Tibial nerve (tissue), 4 donors: ENCODE data around the gene GSG1L. TPM values are rescaled to one million over a fixed set of nuclear protein-coding genes. Genes with fewer than 3 reads are reported as not detected.

Experiments
- DNase-seq, 2 donors: peaks; one replicate each; pipeline ENCODE4 v3.0.0-alpha.2; 2019; ENCODE audit warnings: low spot score in 2 of 2
- H3K27ac ChIP-seq, 4 donors: fragments of 200-600 bp; sonication (generic) in 3 of 4; one replicate each; pipeline ENCODE4 v1.5.1; 2017 to 2019; ENCODE audit warnings: mild to moderate bottlenecking in 1 of 4
- H3K27me3 ChIP-seq, 2 donors: fragments of 200-600 bp; sonication (generic) in 1 of 2; one replicate each; pipeline versions ENCODE4 v1.5.1 to v1.6.0; 2017 to 2019
- H3K36me3 ChIP-seq, 3 donors: fragments of 200-600 bp; sonication (generic); one replicate each; pipeline ENCODE4 v1.5.1; 2018 to 2019
- H3K4me1 ChIP-seq, 4 donors: fragments of 200-600 bp; sonication (generic) in 3 of 4; one replicate each; pipeline ENCODE4 v1.5.1; 2017 to 2019
- H3K4me3 ChIP-seq, 4 donors: fragments of 200-600 bp; sonication (generic) in 3 of 4; one replicate each; pipeline ENCODE4 v1.5.1; 2017 to 2019; ENCODE audit warnings: mild to moderate bottlenecking in 1 of 4, moderate library complexity in 1 of 4
- H3K9me3 ChIP-seq, 4 donors: fragments of 200-600 bp; sonication (generic) in 3 of 4; one replicate each; pipeline ENCODE4 v1.5.1; 2017 to 2019
- CTCF ChIP-seq, 5 experiments: fragments of 200-600 bp in 3 of 5; fragments of 450-650 bp in 2 of 5; sonication (generic) in 3 of 5; IDR thresholded peaks; one replicate each; pipeline ENCODE4 v1.5.1; 2016 to 2019; ENCODE audit warnings: antibody characterized with exemption in 5 of 5, mild to moderate bottlenecking in 3 of 5, moderate library complexity in 2 of 5
- EP300 ChIP-seq, 2 donors: sonication (generic); formaldehyde crosslinking; IDR thresholded peaks; one replicate each; pipeline ENCODE4 v1.6.1; 2017; ENCODE audit warnings: antibody characterized with exemption in 2 of 2, mild to moderate bottlenecking in 1 of 2
- POLR2A ChIP-seq, 2 donors: fragments of 450-650 bp; IDR thresholded peaks; one replicate each; pipeline ENCODE4 v1.6.1; 2017; ENCODE audit warnings: antibody characterized with exemption in 2 of 2, mild to moderate bottlenecking in 2 of 2, moderate library complexity in 2 of 2
- WGBS, 2 donors: methylation state at CpG; one replicate each; pipeline ENCODE4 v1.1.5; 2018; 5-methylcytosine and 5-hydroxymethylcytosine counted together
- total RNA-seq, 4 donors: library from RNA; depleted of rRNA; stranded (reverse); fragments of >200 nt; gene quantifications; one replicate each; pipeline ENCODE4 v1.1.0, GENCODE V29; 2016

The GSG1L gene
- total RNA-seq, 4 donors from 2014 or later: not detected

DNA sequence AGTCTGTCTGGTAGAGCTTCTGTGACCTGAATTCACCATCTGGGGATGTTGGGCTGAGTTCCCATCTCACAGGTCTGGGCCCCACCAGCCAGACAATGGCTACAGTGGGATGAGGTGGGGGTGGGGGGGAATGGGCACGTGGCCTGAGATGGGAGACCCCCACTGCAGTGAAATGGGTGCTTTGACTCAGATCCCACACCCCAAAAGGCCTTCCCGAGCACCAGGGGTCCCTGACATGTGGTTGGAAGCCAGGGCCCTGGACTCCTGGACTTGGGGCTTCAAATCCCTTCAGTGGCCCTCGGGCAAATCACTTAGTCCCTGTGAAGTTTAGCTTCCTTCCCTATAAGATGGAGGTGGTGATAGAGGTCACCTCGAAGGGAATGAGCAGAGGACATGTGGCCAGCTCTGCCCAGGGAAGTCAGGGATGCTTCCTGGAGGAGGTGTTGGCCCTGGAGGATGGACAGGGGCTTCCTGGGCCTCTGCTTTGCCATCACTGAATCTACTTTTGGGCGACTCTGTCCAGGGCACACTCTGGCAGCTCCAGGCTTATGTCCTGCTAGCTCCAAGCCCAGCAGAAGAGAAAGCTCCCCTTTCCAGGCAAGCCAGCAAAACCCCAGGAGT is 295.4 kb downstream of the GSG1L start:
- H3K36me3 ChIP-seq: peaks cover 0 to 95% (median 3%) of the 10 kb centered on the region in 3 donors
- no peaks in the 10 kb centered on the region for H3K4me1 ChIP-seq
- H3K9me3 ChIP-seq: peaks cover 0 to 10% (median 0%) of the 10 kb centered on the region in 4 donors
- WGBS, 2 donors: 96 to 98% methylated on average over 4 to 5 of the region's 5 CpGs
- H3K27me3 ChIP-seq: no peaks in the 10 kb centered on the region
- TF ChIP-seq POLR2A (IDR thresholded peaks at IDR 0.05) (no peak), EP300 (IDR thresholded peaks at IDR 0.05) (no peak), CTCF (IDR thresholded peaks at IDR 0.05) (no peak)
- DNase-seq: no peak
- H3K27ac ChIP-seq: no peak overlapping the region
- H3K4me3 ChIP-seq: no peak overlapping the region

DNA sequence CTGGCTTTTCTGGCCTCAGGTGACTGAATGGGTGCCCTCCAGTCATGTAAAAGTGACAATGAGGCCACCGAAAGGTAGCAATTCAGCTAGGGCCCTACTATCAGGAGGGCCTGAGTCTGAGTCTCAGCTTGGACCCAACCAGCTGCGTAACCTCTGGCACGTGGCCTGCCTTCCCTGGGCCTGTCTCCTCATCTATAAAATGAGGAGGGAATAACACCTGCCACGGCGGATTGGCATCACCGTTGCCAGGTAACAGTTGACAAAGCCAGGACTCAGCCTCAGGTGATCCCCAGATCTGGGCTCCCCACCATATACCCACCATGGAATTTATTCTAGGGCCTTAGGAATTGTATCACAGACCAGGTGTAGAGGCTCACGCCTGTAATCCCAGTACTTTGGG is 296.4 kb downstream of the GSG1L start:
- no peaks in the 10 kb centered on the region for H3K4me1 ChIP-seq
- no peaks in the 10 kb centered on the region for H3K27me3 ChIP-seq
- WGBS, 2 donors: 93 to 94% methylated on average over 7 of the region's 7 CpGs
- H3K27ac ChIP-seq: no peak overlapping the region
- H3K36me3 ChIP-seq: peaks cover under 1 to 95% (median 3%) of the 10 kb centered on the region in 3 donors
- no peak for DNase-seq
- peaks cover 0 to 10% (median 0%) of the 10 kb centered on the region in 4 donors for H3K9me3 ChIP-seq
- TF ChIP-seq EP300 (IDR thresholded peaks at IDR 0.05) (no peak), POLR2A (IDR thresholded peaks at IDR 0.05) (no peak), CTCF (IDR thresholded peaks at IDR 0.05) (no peak)
- H3K4me3 ChIP-seq: no peak overlapping the region

DNA sequence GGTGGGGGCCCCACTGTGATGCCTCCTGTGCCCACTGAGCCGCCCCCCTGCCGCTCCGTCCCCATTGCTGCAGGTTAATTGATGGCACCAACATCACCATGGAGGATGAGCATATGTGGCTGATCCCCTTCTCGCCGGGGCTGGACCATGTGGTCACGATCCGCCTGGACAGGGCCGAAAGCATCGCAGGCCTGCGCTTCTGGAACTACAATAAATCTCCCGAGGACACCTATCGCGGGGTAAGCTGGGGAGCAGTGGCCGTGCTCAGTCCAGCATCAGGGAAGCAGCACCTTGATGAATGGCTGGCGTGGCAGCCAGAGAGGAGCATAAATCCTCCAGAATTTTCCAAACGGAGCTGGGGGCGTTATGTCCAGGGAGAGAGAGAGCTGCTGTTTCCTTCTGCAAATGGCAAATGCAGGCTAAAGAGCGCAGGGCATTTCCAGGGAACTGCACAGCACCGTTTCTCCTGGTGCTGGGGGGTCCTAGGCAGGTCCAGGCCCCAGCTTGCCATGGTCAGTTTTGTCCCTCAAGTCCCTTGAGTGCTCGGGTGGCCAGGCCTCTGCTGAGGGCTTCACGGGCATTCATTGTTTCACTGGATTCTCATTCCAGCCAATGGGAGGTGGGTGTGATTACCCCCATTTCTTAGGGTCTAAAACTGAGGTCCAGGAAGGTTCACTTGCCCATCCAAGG is 297.1 kb downstream of the GSG1L start:
- no peak overlapping the region for H3K27ac ChIP-seq
- no peaks in the 10 kb centered on the region for H3K27me3 ChIP-seq
- H3K4me3 ChIP-seq: no peak overlapping the region
- no peak for DNase-seq
- H3K4me1 ChIP-seq: no peaks in the 10 kb centered on the region
- H3K9me3 ChIP-seq: peaks cover 0 to 10% (median 0%) of the 10 kb centered on the region in 4 donors
- WGBS, 2 donors: 95 to 96% methylated on average over 14 to 20 of the region's 21 CpGs
- TF ChIP-seq POLR2A (IDR thresholded peaks at IDR 0.05) (no peak), CTCF (IDR thresholded peaks at IDR 0.05) (no peak), EP300 (IDR thresholded peaks at IDR 0.05) (no peak)
- peaks cover 3 to 95% (median 4%) of the 10 kb centered on the region in 3 donors for H3K36me3 ChIP-seq

- H3K9me3 ChIP-seq: peaks cover 0 to 10% (median 0%) of the 10 kb centered on the region in 4 donors
- peaks cover 3 to 87% (median 4%) of the 10 kb centered on the region in 3 donors for H3K36me3 ChIP-seq
- H3K4me3 ChIP-seq: no peak overlapping the region
- TF ChIP-seq POLR2A (IDR thresholded peaks at IDR 0.05) (no peak), EP300 (IDR thresholded peaks at IDR 0.05) (no peak), CTCF (IDR thresholded peaks at IDR 0.05) (no peak)
- no peaks in the 10 kb centered on the region for H3K27me3 ChIP-seq
- no peaks in the 10 kb centered on the region for H3K4me1 ChIP-seq
- H3K27ac ChIP-seq: no peak overlapping the region
- DNase-seq: no peak
- WGBS, 2 donors: 74 to 76% methylated on average over 8 of the region's 8 CpGs
Observed at GRCh38 chr16:27764869-27765675, 298.4 kb downstream of the GSG1L start.
